Effector memory CD8-positive, alpha-beta T cell (primary cell): ENCODE results near the gene OTOL1.
"Not testable (repeated sequence)": the region's sequence is repeated elsewhere in the genome, so short reads cannot be mapped to it uniquely, and the experiment has no call there.

Experiments
- ATAC-seq: fragments of 150-1000 bp; cut with Tn5 transposase; replicated peaks from 2 replicates; pipeline ENCODE4 v1.10.0; 2021; ENCODE audit warnings: mild to moderate bottlenecking, moderate library complexity
- DNase-seq, 3 experiments: peaks; one replicate each; pipeline ENCODE4 v3.0.0; 2021
- H3K27ac Mint-ChIP-seq, 2 donors: one replicate each; pipeline ENCODE4 v1.8.0; 2022; ENCODE audit warnings: mild to moderate bottlenecking in 2 of 2, mixed read lengths in 2 of 2, moderate library complexity in 2 of 2
- H3K27me3 Mint-ChIP-seq, 2 donors: one replicate each; pipeline ENCODE4 v1.8.0; 2022; ENCODE audit warnings: mixed read lengths in 2 of 2
- H3K36me3 Mint-ChIP-seq: one replicate; pipeline ENCODE4 v1.8.0; 2022; ENCODE audit warnings: mild to moderate bottlenecking, moderate library complexity, mixed read lengths; ENCODE audit not compliant: insufficient read depth
- H3K4me1 Mint-ChIP-seq, 2 donors: one replicate each; pipeline ENCODE4 v1.8.0; 2022; ENCODE audit warnings: low read depth in 2 of 2, mixed read lengths in 2 of 2
- H3K4me3 Mint-ChIP-seq, 2 donors: one replicate each; pipeline ENCODE4 v1.8.0; 2022; ENCODE audit warnings: mild to moderate bottlenecking in 2 of 2, mixed read lengths in 2 of 2, moderate library complexity in 2 of 2
- H3K9me3 Mint-ChIP-seq, 2 donors: one replicate each; pipeline ENCODE4 v1.8.0; 2022; ENCODE audit warnings: mixed read lengths in 2 of 2

The OTOL1 gene

DNA sequence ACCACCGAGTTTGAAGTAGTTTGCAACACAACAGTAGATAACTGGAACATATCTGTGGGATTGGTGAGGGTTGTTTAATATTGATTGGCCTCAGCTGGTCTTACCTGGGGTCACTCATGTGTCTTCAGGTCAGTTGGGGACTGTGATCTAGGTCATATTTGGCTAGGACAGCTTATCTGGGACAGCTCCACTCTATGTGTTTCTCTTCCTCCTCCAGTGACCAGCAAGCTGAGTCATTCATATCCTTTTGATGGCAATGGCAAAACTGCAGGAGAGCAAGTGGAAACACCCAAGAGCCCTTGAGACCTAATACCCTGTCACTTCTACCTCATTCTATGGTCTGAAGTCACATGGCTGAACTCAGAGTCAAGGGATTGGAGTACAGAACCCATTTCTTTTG, 5.8 kb upstream of the OTOL1 start:
- not testable (repeated sequence) for H3K4me1 Mint-ChIP-seq, H3K36me3 Mint-ChIP-seq, H3K4me3 Mint-ChIP-seq, H3K27ac Mint-ChIP-seq, DNase-seq, ATAC-seq, H3K9me3 Mint-ChIP-seq
- H3K27me3 Mint-ChIP-seq: peaks cover 29 to 33% of the 10 kb centered on the region in 2 donors

- Mint-ChIP-seq H3K9me3 (no peaks in the 10 kb centered on the region), H3K4me1 (no peaks in the 10 kb centered on the region), H3K27ac (no peak overlapping the region), H3K27me3 (peaks cover 12 to 42% of the 10 kb centered on the region in 2 donors), H3K4me3 (no peak overlapping the region), H3K36me3 (no peaks in the 10 kb centered on the region)
- DNase-seq (no peak), ATAC-seq (no peak)
These were observed 1.8 kb downstream of the OTOL1 start for GRCh38 chr3:161498259-161498921.

GRCh38 chr3:161500068-161500796, 3.6 kb downstream of the OTOL1 start:
- Mint-ChIP-seq H3K36me3 (no peaks in the 10 kb centered on the region), H3K4me3 (no peak overlapping the region), H3K27ac (no peak overlapping the region), H3K4me1 (no peaks in the 10 kb centered on the region), H3K27me3 (peaks cover 8 to 32% of the 10 kb centered on the region in 2 donors), H3K9me3 (no peaks in the 10 kb centered on the region)
- ATAC-seq: no peak
- DNase-seq: no peak

DNA sequence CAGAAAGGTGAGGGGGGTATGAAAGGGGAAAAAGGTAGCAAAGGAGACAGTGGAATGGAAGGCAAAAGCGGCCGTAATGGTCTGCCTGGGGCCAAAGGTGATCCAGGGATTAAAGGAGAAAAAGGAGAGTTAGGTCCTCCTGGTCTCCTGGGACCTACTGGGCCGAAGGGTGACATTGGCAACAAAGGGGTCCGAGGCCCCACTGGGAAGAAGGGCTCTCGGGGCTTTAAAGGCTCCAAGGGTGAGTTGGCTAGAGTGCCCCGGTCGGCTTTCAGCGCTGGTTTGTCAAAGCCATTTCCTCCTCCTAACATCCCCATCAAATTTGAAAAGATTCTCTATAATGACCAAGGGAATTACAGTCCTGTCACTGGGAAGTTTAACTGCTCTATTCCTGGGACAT, 6.7 kb downstream of the OTOL1 start:
- ATAC-seq (no peak), DNase-seq (no peak)
- no peaks in the 10 kb centered on the region for H3K9me3 Mint-ChIP-seq
- H3K27me3 Mint-ChIP-seq: peaks cover 5 to 26% of the 10 kb centered on the region in 2 donors
- peaks cover 0 to under 1% of the 10 kb centered on the region in 2 donors for H3K4me1 Mint-ChIP-seq
- H3K27ac Mint-ChIP-seq: no peak overlapping the region
- H3K36me3 Mint-ChIP-seq: no peaks in the 10 kb centered on the region
- H3K4me3 Mint-ChIP-seq: no peak overlapping the region

GRCh38 chr3:161508852-161509477, 12.4 kb downstream of the OTOL1 start:
- Mint-ChIP-seq H3K27ac (no peak overlapping the region), H3K9me3 (no peaks in the 10 kb centered on the region), H3K4me1 (peaks cover 3 to 9% of the 10 kb centered on the region in 2 donors), H3K27me3 (no peaks in the 10 kb centered on the region), H3K4me3 (no peak overlapping the region), H3K36me3 (no peaks in the 10 kb centered on the region)
- ATAC-seq: no peak
- no peak for DNase-seq

- no peak overlapping the region for H3K27ac Mint-ChIP-seq
- no peaks in the 10 kb centered on the region for H3K9me3 Mint-ChIP-seq
- H3K4me3 Mint-ChIP-seq: no peak overlapping the region
- no peak for ATAC-seq
- DNase-seq: no peak
- H3K4me1 Mint-ChIP-seq: peaks cover 3 to 9% of the 10 kb centered on the region in 2 donors
- H3K27me3 Mint-ChIP-seq: peaks cover 0 to 9% of the 10 kb centered on the region in 2 donors
- H3K36me3 Mint-ChIP-seq: no peaks in the 10 kb centered on the region
These were observed 14.1 kb downstream of the OTOL1 start for GRCh38 chr3:161510510-161511260.

- no peak for DNase-seq
- H3K27ac Mint-ChIP-seq: no peak overlapping the region
- no peak for ATAC-seq
- H3K4me3 Mint-ChIP-seq: no peak overlapping the region
- peaks cover 0 to under 1% of the 10 kb centered on the region in 2 donors for H3K27me3 Mint-ChIP-seq
- peaks cover 0 to 2% of the 10 kb centered on the region in 2 donors for H3K9me3 Mint-ChIP-seq
- no peaks in the 10 kb centered on the region for H3K36me3 Mint-ChIP-seq
- no peaks in the 10 kb centered on the region for H3K4me1 Mint-ChIP-seq
These were observed 27.3 kb downstream of the OTOL1 start for GRCh38 chr3:161523916-161524315.

DNA sequence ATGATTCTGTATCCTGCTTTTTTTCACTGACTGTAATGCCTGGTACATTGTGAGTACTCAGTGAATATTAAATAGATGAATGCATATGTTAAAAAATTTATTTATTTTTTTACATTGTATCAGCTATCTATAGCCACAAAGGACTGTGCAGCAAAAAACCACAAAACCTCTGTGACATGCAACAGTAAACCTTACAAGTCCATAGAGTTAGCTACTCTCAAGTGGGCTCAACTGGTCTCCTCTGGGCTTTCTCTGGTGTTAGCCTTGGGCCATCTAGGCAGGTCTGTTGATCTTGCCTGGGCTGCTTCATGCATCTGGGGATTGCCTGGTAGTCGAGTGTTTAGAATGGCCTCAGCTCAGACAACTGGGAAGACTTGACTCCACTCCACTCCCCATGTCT, 35.3 kb downstream of the OTOL1 start:
- Mint-ChIP-seq H3K36me3 (no peaks in the 10 kb centered on the region), H3K4me1 (no peaks in the 10 kb centered on the region), H3K4me3 (no peak overlapping the region), H3K27ac (no peak overlapping the region), H3K27me3 (no peaks in the 10 kb centered on the region), H3K9me3 (no peaks in the 10 kb centered on the region)
- DNase-seq: no peak
- no peak for ATAC-seq

DNA sequence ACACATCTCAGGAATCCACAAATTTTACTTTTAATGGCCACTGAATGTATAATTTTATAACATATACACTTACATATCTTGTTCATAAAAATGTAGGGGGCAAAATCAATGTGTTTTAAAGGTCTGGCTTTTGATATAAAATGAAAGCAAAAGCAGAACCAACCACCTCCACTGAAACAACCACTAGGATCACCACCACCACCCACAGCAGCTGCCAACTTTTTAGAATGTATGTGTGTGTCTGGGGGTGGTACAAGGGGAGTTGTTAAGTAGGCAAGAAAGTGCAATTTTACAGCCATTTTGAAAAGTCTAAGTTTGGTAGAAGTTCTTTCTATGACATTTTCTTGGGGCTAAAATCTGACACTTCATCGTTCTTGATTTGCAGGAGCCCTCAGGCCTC, 44.0 kb downstream of the OTOL1 start:
- Mint-ChIP-seq H3K27ac (no peak overlapping the region), H3K4me3 (no peak overlapping the region), H3K36me3 (no peaks in the 10 kb centered on the region), H3K27me3 (no peaks in the 10 kb centered on the region), H3K9me3 (peaks cover 0 to 4% of the 10 kb centered on the region in 2 donors), H3K4me1 (no peaks in the 10 kb centered on the region)
- DNase-seq (no peak), ATAC-seq (no peak)

DNA sequence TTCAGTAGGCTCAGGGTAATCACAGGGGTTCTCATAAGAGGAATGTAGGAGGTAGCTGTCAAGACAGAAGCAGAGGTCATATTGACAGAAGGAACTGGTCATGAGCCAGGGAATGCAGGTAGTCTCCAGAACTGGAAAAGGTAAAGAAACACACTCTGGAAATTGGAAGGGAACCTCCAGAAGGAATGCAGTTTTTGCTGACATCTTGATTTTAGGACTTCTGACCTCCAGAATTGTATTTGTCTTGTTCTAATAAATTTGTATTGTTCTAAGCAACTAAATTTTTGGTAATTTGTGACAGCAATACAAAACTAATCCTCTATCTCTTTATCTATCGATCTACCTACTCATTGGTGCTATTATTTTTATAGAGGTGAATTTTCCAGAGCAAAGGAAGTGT, 49.2 kb downstream of the OTOL1 start:
- no peak overlapping the region for H3K4me3 Mint-ChIP-seq
- no peaks in the 10 kb centered on the region for H3K27me3 Mint-ChIP-seq
- H3K27ac Mint-ChIP-seq: no peak overlapping the region
- H3K9me3 Mint-ChIP-seq: peaks cover 0 to 4% of the 10 kb centered on the region in 2 donors
- no peaks in the 10 kb centered on the region for H3K4me1 Mint-ChIP-seq
- no peak for ATAC-seq
- no peaks in the 10 kb centered on the region for H3K36me3 Mint-ChIP-seq
- no peak for DNase-seq

DNA sequence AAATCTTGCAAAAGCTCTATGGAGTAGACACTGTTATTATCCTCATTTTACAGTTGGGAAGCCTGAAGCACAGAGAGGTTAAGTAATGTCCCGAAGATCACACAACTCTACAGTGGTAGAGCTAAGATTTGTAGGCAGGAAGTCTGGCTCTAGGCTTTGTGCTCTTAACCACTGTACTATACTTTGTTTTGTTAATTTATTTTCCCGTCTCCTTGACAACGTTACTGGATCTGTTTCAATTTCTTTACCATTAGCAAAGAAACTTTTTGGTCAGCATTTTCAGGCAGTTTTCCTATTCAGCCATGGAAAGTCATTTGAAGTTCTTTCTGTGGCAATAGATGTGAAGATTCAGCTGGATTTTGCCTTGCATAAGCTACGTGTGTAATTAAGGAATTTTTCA, 51.7 kb downstream of the OTOL1 start:
- no peak overlapping the region for H3K27ac Mint-ChIP-seq
- H3K27me3 Mint-ChIP-seq: no peaks in the 10 kb centered on the region
- no peaks in the 10 kb centered on the region for H3K4me1 Mint-ChIP-seq
- no peak overlapping the region for H3K4me3 Mint-ChIP-seq
- H3K9me3 Mint-ChIP-seq: peaks cover 0 to 4% of the 10 kb centered on the region in 2 donors
- H3K36me3 Mint-ChIP-seq: no peaks in the 10 kb centered on the region
- ATAC-seq (no peak), DNase-seq (no peak)

GRCh38 chr3:161549261-161549660, 52.7 kb downstream of the OTOL1 start:
- DNase-seq (no peak), ATAC-seq (no peak)
- Mint-ChIP-seq H3K27me3 (no peaks in the 10 kb centered on the region), H3K36me3 (no peaks in the 10 kb centered on the region), H3K4me1 (no peaks in the 10 kb centered on the region), H3K9me3 (no peaks in the 10 kb centered on the region), H3K4me3 (no peak overlapping the region), H3K27ac (no peak overlapping the region)

DNA sequence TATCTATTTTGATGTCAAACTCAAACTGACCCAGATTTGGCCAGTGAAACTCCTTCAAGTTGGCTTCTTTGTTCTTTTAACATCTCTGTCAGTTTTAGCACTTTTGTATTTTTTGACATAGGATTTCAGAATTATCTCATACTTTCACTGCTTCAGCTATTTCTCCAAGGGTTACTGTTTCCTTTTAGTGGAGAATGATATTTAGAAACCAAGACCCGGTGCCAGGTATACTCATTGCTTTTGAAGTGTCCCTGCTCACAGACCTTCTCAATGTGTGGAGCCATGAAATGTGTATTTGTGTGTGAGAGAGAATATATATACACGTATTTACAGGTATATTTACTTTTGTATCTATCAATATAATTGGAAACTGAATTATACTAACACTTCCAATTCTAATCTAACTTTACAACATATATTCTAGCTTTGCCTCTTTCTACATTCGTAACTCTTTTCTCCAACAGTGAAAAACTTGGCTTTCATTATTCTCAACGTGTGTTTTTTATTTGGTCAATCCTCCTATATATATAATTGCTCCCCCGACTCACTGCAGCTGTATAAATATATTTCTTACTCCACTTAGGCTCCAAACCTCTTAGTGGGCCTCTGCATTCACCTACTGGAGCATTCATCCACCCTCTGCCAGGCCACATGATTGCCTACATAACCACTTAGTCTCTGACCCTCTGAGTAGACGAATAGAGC, 54.0 kb downstream of the OTOL1 start:
- Mint-ChIP-seq H3K27me3 (no peaks in the 10 kb centered on the region), H3K27ac (no peak overlapping the region), H3K9me3 (no peaks in the 10 kb centered on the region), H3K4me1 (no peaks in the 10 kb centered on the region), H3K4me3 (no peak overlapping the region), H3K36me3 (no peaks in the 10 kb centered on the region)
- ATAC-seq (no peak), DNase-seq (no peak)
